Measurements from ENCODE around the gene CRYGB.
"Not testable (repeated sequence)": the region's sequence is repeated elsewhere in the genome, so short reads cannot be mapped to it uniquely, and the experiment has no call there.

CRYGB gene

DNA sequence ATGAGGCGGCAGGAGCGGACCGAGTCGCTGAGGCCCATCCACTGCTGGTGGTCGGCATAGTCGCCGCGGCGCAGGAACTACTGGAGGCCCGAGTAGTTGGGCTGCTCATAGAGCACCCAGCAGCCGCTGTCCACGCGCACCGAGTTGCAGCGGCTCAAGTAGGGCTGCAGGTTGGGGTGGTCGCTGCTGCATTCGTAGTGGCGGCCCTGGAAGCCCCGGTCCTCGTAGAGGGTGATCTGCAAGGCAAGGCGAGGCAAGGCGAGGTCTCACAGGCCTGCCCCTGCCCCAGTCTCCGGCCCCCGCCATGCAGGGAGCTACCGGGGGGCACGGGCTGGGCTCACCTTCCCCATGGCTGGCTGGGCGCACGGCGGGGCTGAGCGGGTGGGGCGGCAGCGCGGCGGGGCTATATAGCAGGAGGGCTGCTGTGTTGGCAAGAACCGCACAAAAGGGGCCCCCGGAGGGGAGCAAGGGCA is 33.6 kb downstream of the CRYGB start:
- DNase-seq = not testable (repeated sequence)

DNA sequence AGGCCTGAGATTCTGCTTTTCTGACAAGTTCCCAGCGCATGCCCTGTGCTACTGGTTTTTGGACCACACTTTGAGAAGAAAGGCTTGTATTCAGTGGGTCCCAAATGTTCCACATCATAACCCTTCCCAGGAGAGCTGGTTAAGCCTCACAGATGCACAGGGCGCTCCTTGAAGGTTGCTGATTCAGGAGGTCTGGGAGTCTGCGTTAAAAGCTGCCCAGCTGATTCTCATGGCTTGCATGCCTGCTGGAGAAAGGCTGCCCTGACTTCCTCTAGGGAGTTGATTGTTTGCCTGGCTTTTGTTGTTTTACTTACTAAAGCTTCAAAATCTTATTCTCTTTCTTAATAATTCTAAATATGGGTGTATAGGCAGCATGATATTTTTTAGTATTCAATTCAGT is 42.3 kb downstream of the CRYGB start:
- DNase-seq = no peak

GRCh38 chr2:208101716-208102631 is 44.0 kb downstream of the CRYGB start:
- DNase-seq = no peak

GRCh38 chr2:208099682-208100470 is 46.1 kb downstream of the CRYGB start:
- DNase-seq = no peak

- not testable (repeated sequence) for DNase-seq
Observed at GRCh38 chr2:208098701-208099100, 47.3 kb downstream of the CRYGB start.

GRCh38 chr2:208098267-208098666 is 47.7 kb downstream of the CRYGB start:
- DNase-seq = no peak

DNA sequence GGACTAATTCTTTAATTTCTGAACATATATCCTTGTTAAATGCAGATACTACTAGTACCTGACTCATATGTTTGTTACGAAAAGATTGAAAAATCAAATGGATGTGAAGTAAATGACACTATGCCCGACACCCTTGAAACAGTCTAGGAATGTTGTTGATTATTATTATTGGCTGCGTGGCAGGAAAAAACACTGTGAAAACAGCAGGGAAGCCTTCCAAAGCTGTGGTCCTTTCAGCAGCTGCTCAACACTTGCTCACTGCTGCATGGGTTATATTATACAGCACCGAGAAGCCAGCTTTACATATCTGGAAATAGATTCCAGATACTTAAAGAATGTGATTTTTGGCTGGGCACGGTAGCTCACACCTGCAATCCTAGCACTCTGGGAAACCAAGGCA is 48.2 kb downstream of the CRYGB start:
- no peak for DNase-seq

GRCh38 chr2:208097313-208097712 is 48.6 kb downstream of the CRYGB start:
- DNase-seq = no peak

- no peak for DNase-seq
Observed at GRCh38 chr2:208096080-208096479, 49.9 kb downstream of the CRYGB start.

DNA sequence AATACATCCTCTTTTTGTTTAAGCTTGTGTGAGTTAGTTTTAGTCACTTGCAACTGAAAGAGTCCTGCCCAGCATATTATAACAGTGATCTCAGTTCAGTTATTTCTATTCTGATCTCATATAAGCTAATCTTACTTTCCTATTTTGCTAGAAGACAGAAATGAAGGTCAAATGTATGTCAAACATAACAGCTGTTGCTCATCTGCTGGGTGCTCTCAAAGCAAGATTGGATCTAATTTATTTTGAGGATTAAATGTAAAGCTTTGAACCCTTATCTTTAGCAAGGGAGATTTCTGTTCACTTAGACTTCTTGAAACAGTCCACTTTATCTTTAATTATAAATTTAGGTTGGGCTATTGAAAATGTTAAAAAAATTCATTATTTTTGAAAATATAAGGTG is 52.8 kb downstream of the CRYGB start:
- no peak for DNase-seq

Data from 8988T (cell line).